ENCODE results near the gene ADARB2.
"Not testable (repeated sequence)": the region's sequence is repeated elsewhere in the genome, so short reads cannot be mapped to it uniquely, and the experiment has no call there.

Gene ADARB2

GRCh38 chr10:1398626-1399410, 338.5 kb downstream of the ADARB2 start:
- no peaks in the 10 kb centered on the region for H3K27me3 ChIP-seq (ENCODE audit: control insufficient read depth, insufficient read depth, low read length)
- H3K9me3 ChIP-seq (ENCODE audit: control insufficient read depth, insufficient read depth, low read length) = no peaks in the 10 kb centered on the region

GRCh38 chr10:1398116-1398515, 339.2 kb downstream of the ADARB2 start:
- not testable (repeated sequence) for H3K4me3 ChIP-seq (ENCODE audit: low read depth, low read length); H3K27me3 ChIP-seq (ENCODE audit: control insufficient read depth, insufficient read depth, low read length); H3K36me3 ChIP-seq (ENCODE audit: control insufficient read depth, insufficient read depth, low read length); H3K4me1 ChIP-seq (ENCODE audit: control insufficient read depth, insufficient read depth, low read length); H3K9me3 ChIP-seq (ENCODE audit: control insufficient read depth, insufficient read depth, low read length); H3K9ac ChIP-seq (ENCODE audit: low read depth, low read length)

More at GRCh38 chr10:1398626-1399410, 338.5 kb downstream of the ADARB2 start:
- no peaks in the 10 kb centered on the region for H3K36me3 ChIP-seq (ENCODE audit: control insufficient read depth, insufficient read depth, low read length)
- H3K4me1 ChIP-seq (ENCODE audit: control insufficient read depth, insufficient read depth, low read length) = no peaks in the 10 kb centered on the region
- no peak overlapping the region for H3K9ac ChIP-seq (ENCODE audit: low read depth, low read length)
- no peak overlapping the region for H3K4me3 ChIP-seq (ENCODE audit: low read depth, low read length)

- Histone ChIP-seq H3K9ac (ENCODE audit: low read depth, low read length) (no peak overlapping the region), H3K4me3 (ENCODE audit: low read depth, low read length) (no peak overlapping the region), H3K27me3 (ENCODE audit: control insufficient read depth, insufficient read depth, low read length) (no peaks in the 10 kb centered on the region), H3K4me1 (ENCODE audit: control insufficient read depth, insufficient read depth, low read length) (no peaks in the 10 kb centered on the region), H3K36me3 (ENCODE audit: control insufficient read depth, insufficient read depth, low read length) (no peaks in the 10 kb centered on the region), H3K9me3 (ENCODE audit: control insufficient read depth, insufficient read depth, low read length) (no peaks in the 10 kb centered on the region)
These were observed 341.1 kb downstream of the ADARB2 start for GRCh38 chr10:1396297-1396635.

- H3K36me3 ChIP-seq (ENCODE audit: control insufficient read depth, insufficient read depth, low read length) = no peaks in the 10 kb centered on the region
These were observed 341.6 kb downstream of the ADARB2 start for GRCh38 chr10:1395481-1396296.

GRCh38 chr10:1395025-1395480, 342.3 kb downstream of the ADARB2 start:
- Histone ChIP-seq H3K4me3 (ENCODE audit: low read depth, low read length) (no peak overlapping the region), H3K27me3 (ENCODE audit: control insufficient read depth, insufficient read depth, low read length) (no peaks in the 10 kb centered on the region), H3K9ac (ENCODE audit: low read depth, low read length) (no peak overlapping the region), H3K4me1 (ENCODE audit: control insufficient read depth, insufficient read depth, low read length) (no peaks in the 10 kb centered on the region), H3K36me3 (ENCODE audit: control insufficient read depth, insufficient read depth, low read length) (no peaks in the 10 kb centered on the region), H3K9me3 (ENCODE audit: control insufficient read depth, insufficient read depth, low read length) (no peaks in the 10 kb centered on the region)

More at GRCh38 chr10:1395481-1396296, 341.6 kb downstream of the ADARB2 start:
- Histone ChIP-seq H3K27me3 (ENCODE audit: control insufficient read depth, insufficient read depth, low read length) (no peaks in the 10 kb centered on the region), H3K4me1 (ENCODE audit: control insufficient read depth, insufficient read depth, low read length) (no peaks in the 10 kb centered on the region), H3K9me3 (ENCODE audit: control insufficient read depth, insufficient read depth, low read length) (no peaks in the 10 kb centered on the region), H3K9ac (ENCODE audit: low read depth, low read length) (no peak overlapping the region), H3K4me3 (ENCODE audit: low read depth, low read length) (no peak overlapping the region)

GRCh38 chr10:1394155-1394912, 343.0 kb downstream of the ADARB2 start:
- no peaks in the 10 kb centered on the region for H3K9me3 ChIP-seq (ENCODE audit: control insufficient read depth, insufficient read depth, low read length)
- H3K9ac ChIP-seq (ENCODE audit: low read depth, low read length) = no peak overlapping the region
- H3K4me3 ChIP-seq (ENCODE audit: low read depth, low read length) = no peak overlapping the region
- H3K27me3 ChIP-seq (ENCODE audit: control insufficient read depth, insufficient read depth, low read length) = no peaks in the 10 kb centered on the region
- no peaks in the 10 kb centered on the region for H3K36me3 ChIP-seq (ENCODE audit: control insufficient read depth, insufficient read depth, low read length)
- H3K4me1 ChIP-seq (ENCODE audit: control insufficient read depth, insufficient read depth, low read length) = no peaks in the 10 kb centered on the region

GRCh38 chr10:1393481-1393880, 343.8 kb downstream of the ADARB2 start:
- no peaks in the 10 kb centered on the region for H3K27me3 ChIP-seq (ENCODE audit: control insufficient read depth, insufficient read depth, low read length)
- no peaks in the 10 kb centered on the region for H3K4me1 ChIP-seq (ENCODE audit: control insufficient read depth, insufficient read depth, low read length)
- no peaks in the 10 kb centered on the region for H3K9me3 ChIP-seq (ENCODE audit: control insufficient read depth, insufficient read depth, low read length)
- no peaks in the 10 kb centered on the region for H3K36me3 ChIP-seq (ENCODE audit: control insufficient read depth, insufficient read depth, low read length)
- H3K4me3 ChIP-seq (ENCODE audit: low read depth, low read length) = no peak overlapping the region
- no peak overlapping the region for H3K9ac ChIP-seq (ENCODE audit: low read depth, low read length)

GRCh38 chr10:1392127-1392526, 345.2 kb downstream of the ADARB2 start:
- Histone ChIP-seq H3K27me3 (ENCODE audit: control insufficient read depth, insufficient read depth, low read length) (no peaks in the 10 kb centered on the region), H3K9ac (ENCODE audit: low read depth, low read length) (no peak overlapping the region), H3K4me1 (ENCODE audit: control insufficient read depth, insufficient read depth, low read length) (no peaks in the 10 kb centered on the region), H3K36me3 (ENCODE audit: control insufficient read depth, insufficient read depth, low read length) (no peaks in the 10 kb centered on the region), H3K4me3 (ENCODE audit: low read depth, low read length) (no peak overlapping the region), H3K9me3 (ENCODE audit: control insufficient read depth, insufficient read depth, low read length) (no peaks in the 10 kb centered on the region)

- no peak overlapping the region for H3K4me3 ChIP-seq (ENCODE audit: low read depth, low read length)
- H3K27me3 ChIP-seq (ENCODE audit: control insufficient read depth, insufficient read depth, low read length) = no peaks in the 10 kb centered on the region
- H3K9ac ChIP-seq (ENCODE audit: low read depth, low read length) = no peak overlapping the region
- H3K4me1 ChIP-seq (ENCODE audit: control insufficient read depth, insufficient read depth, low read length) = no peaks in the 10 kb centered on the region
- H3K9me3 ChIP-seq (ENCODE audit: control insufficient read depth, insufficient read depth, low read length) = no peaks in the 10 kb centered on the region
- no peaks in the 10 kb centered on the region for H3K36me3 ChIP-seq (ENCODE audit: control insufficient read depth, insufficient read depth, low read length)
These were observed 347.1 kb downstream of the ADARB2 start for GRCh38 chr10:1390200-1390599.

GRCh38 chr10:1384026-1384425, 353.3 kb downstream of the ADARB2 start:
- Histone ChIP-seq H3K4me3 (ENCODE audit: low read depth, low read length) (no peak overlapping the region), H3K27me3 (ENCODE audit: control insufficient read depth, insufficient read depth, low read length) (no peaks in the 10 kb centered on the region), H3K4me1 (ENCODE audit: control insufficient read depth, insufficient read depth, low read length) (peaks cover 14% of the 10 kb centered on the region), H3K36me3 (ENCODE audit: control insufficient read depth, insufficient read depth, low read length) (no peaks in the 10 kb centered on the region), H3K9ac (ENCODE audit: low read depth, low read length) (no peak overlapping the region), H3K9me3 (ENCODE audit: control insufficient read depth, insufficient read depth, low read length) (no peaks in the 10 kb centered on the region)

- Histone ChIP-seq H3K9me3 (ENCODE audit: control insufficient read depth, insufficient read depth, low read length) (no peaks in the 10 kb centered on the region), H3K9ac (ENCODE audit: low read depth, low read length) (no peak overlapping the region), H3K27me3 (ENCODE audit: control insufficient read depth, insufficient read depth, low read length) (no peaks in the 10 kb centered on the region), H3K4me1 (ENCODE audit: control insufficient read depth, insufficient read depth, low read length) (peaks cover 14% of the 10 kb centered on the region), H3K4me3 (ENCODE audit: low read depth, low read length) (no peak overlapping the region), H3K36me3 (ENCODE audit: control insufficient read depth, insufficient read depth, low read length) (no peaks in the 10 kb centered on the region)
These were observed 354.6 kb downstream of the ADARB2 start for GRCh38 chr10:1382711-1383110.
